ENCODE data around the gene GATAD2A. TPM values are rescaled to one million over a fixed set of nuclear protein-coding genes. Genes with fewer than 3 reads are reported as not detected.

GATAD2A gene
- total RNA-seq, 2 donors from 2014 or later: 27.7 to 32.9 TPM

DNA sequence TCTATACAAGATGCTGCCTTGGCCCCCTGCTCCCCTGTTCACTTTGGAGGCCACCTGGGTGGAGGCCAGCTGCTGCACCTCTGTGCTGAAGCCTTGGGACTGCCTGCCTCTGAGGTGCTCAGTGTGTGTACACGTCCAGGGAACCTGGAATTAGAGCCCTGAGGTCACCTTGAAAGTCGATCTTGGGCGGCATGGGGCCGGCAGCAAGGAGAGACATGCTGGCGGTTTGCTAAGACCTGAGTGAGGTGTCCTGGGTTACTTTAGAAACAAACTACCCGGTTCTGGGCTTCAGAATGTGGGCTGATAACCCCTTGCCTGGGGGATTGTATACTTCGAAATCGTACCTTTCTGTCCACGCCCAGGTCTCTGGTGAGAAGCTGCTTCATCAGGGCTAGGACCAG is 84.3 kb downstream of the GATAD2A start:
- Histone ChIP-seq H3K27me3 (no peaks in the 10 kb centered on the region), H3K36me3 (peaks cover 22% of the 10 kb centered on the region), H3K4me1 (peaks cover 0 to 52% of the 10 kb centered on the region in 2 donors), H3K9me3 (no peaks in the 10 kb centered on the region), H3K27ac (peak overlapping the region; percentile 62 to 69), H3K4me3 (peak overlapping the region in 1 of 2 donors; percentile 22)
- TF ChIP-seq, protein P1, sequence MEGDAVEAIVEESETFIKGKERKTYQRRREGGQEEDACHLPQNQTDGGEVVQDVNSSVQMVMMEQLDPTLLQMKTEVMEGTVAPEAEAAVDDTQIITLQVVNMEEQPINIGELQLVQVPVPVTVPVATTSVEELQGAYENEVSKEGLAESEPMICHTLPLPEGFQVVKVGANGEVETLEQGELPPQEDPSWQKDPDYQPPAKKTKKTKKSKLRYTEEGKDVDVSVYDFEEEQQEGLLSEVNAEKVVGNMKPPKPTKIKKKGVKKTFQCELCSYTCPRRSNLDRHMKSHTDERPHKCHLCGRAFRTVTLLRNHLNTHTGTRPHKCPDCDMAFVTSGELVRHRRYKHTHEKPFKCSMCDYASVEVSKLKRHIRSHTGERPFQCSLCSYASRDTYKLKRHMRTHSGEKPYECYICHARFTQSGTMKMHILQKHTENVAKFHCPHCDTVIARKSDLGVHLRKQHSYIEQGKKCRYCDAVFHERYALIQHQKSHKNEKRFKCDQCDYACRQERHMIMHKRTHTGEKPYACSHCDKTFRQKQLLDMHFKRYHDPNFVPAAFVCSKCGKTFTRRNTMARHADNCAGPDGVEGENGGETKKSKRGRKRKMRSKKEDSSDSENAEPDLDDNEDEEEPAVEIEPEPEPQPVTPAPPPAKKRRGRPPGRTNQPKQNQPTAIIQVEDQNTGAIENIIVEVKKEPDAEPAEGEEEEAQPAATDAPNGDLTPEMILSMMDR (IDR thresholded peaks at IDR 0.05): no peak
- no peak for DNase-seq (ENCODE audit: low spot score)

DNA sequence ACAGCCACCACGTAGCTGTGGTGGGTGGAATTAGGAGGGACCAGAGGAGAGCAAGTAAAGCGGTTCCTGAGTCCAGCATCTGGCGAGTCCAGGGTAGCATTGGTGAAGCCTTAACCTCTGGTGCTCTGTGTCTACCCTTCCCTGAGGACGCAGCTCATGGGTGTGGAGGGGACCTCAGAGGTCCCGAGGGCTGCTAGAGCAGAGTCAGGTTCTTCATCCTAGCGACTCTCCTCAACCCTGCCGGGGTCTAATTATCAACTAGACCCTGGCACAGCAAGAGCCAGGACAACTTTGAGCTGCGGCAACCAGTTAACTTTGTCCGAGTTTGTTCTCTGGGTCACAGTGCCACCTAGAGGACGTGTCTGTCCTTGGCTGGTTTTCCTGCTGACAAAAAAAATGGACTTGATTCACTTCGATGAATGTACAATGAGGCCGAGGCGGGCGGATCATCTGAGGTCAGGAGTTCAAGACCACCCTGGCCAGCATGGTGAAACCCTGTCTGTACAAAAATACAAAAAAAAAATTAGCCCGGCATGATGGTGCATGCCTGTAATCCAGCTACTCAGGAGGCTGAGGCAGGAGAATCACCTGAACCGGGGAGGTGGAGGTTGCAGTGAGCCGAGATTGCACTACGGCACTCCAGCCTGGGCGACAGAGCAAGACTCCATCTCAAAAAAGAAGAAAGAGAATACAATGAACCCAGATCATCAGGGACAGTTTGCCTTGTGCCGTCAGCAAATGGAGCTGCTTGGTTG is 84.9 kb downstream of the GATAD2A start:
- TF ChIP-seq, protein P1 (IDR thresholded peaks at IDR 0.05): peak; percentile 76 to 90
- peak overlapping the region; percentile 62 to 69 for H3K27ac ChIP-seq
- peaks cover 24% of the 10 kb centered on the region for H3K36me3 ChIP-seq
- H3K4me1 ChIP-seq: peaks cover 0 to 46% of the 10 kb centered on the region in 2 donors
- H3K9me3 ChIP-seq: no peaks in the 10 kb centered on the region
- no peaks in the 10 kb centered on the region for H3K27me3 ChIP-seq
- peak; percentile 88 for DNase-seq (ENCODE audit: low spot score)
- no peak overlapping the region for H3K4me3 ChIP-seq

DNA sequence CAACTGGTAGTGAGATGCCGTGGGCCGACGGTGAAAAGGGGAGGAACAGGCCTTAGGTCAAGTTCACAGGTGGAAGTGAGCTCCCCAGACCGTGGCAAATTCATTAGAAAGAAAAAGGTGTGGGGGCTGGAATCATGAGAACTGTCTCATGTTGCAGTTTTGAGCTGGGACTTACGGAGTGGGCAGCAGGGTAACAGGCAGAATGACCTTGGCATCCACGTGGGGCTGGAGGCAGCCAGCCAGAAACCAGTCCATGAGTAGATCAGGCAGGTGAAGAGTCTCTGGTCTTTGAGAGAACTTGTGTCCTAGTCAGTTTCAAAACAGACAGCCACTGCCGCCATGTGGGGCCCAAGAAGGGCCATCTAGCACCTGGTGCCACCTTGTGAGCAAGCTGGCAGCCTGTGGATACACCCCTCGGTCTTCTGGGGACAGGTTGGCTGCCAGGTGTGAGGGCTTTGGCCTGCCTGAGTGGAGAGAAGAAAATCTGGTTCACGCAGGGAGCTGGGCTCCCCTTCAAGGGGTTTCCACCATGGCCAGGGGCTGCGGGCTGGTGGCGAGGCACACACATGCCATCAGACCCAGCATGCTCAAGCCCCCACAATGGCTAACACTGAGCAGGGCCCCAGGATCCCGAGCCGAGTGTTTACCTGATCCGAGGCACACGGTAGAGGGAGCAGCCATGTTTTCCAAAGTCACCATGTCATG is 86.0 kb downstream of the GATAD2A start:
- TF ChIP-seq, protein P1 (IDR thresholded peaks at IDR 0.05): no peak
- H3K9me3 ChIP-seq: no peaks in the 10 kb centered on the region
- H3K4me3 ChIP-seq: no peak overlapping the region
- no peak for DNase-seq (ENCODE audit: low spot score)
- peaks cover 33% of the 10 kb centered on the region for H3K36me3 ChIP-seq
- peaks cover 0 to 38% of the 10 kb centered on the region in 2 donors for H3K4me1 ChIP-seq
- H3K27ac ChIP-seq: no peak overlapping the region
- no peaks in the 10 kb centered on the region for H3K27me3 ChIP-seq

GRCh38 chr19:19492026-19492610 is 86.6 kb downstream of the GATAD2A start:
- H3K36me3 ChIP-seq: peaks cover 38% of the 10 kb centered on the region
- DNase-seq (ENCODE audit: low spot score): no peak

GRCh38 chr19:19493841-19494546 is 88.5 kb downstream of the GATAD2A start:
- H3K36me3 ChIP-seq: peaks cover 57% of the 10 kb centered on the region
- no peak overlapping the region for H3K4me3 ChIP-seq
- H3K27me3 ChIP-seq: no peaks in the 10 kb centered on the region
- no peak overlapping the region for H3K27ac ChIP-seq
- DNase-seq (ENCODE audit: low spot score): no peak
- H3K4me1 ChIP-seq: peaks cover 0 to 17% of the 10 kb centered on the region in 2 donors
- TF ChIP-seq, protein P1 (IDR thresholded peaks at IDR 0.05): no peak
- no peaks in the 10 kb centered on the region for H3K9me3 ChIP-seq

More at GRCh38 chr19:19492026-19492610, 86.6 kb downstream of the GATAD2A start:
- TF ChIP-seq, protein P1 (IDR thresholded peaks at IDR 0.05): no peak
- Histone ChIP-seq H3K27me3 (no peaks in the 10 kb centered on the region), H3K27ac (no peak overlapping the region), H3K4me3 (no peak overlapping the region), H3K4me1 (peaks cover 0 to 36% of the 10 kb centered on the region in 2 donors), H3K9me3 (no peaks in the 10 kb centered on the region)
